Naive thymus-derived CD4-positive, alpha-beta T cell (primary cell): ENCODE results near the gene PLBD2. TPM values are rescaled to one million over a fixed set of nuclear protein-coding genes. Genes with fewer than 3 reads are reported as not detected.

Experiments used
- ATAC-seq: fragments of 150-1000 bp; cut with Tn5 transposase; 2 replicates; pipeline ENCODE4 v1.10.0; 2021; ENCODE audit warnings: mild to moderate bottlenecking, moderate library complexity
- CTCF ChIA-PET: fragments of 350-600 bp; sonication (Branson Sonifier 250); formaldehyde crosslinking; loops from one replicate; lab custom pipeline; 2021; ENCODE audit warnings: antibody characterized with exemption; lab: Charles Lee
- POLR2A ChIA-PET: fragments of 350-600 bp; sonication (Branson Sonifier 250); formaldehyde crosslinking; loops from one replicate; lab custom pipeline; 2021; ENCODE audit warnings: antibody characterized with exemption, inconsistent platforms; lab: Charles Lee
- DNase-seq, 9 donors: peaks; one replicate each; pipeline versions ENCODE4 v3.0.0 to v3.0.0-alpha.2; 2020 to 2022; ENCODE audit warnings: mixed read lengths in 1 of 9
- H3K27ac ChIP-seq: one replicate; pipeline ENCODE4 v1.7.0; 2013; ENCODE audit warnings: mild to moderate bottlenecking, low read depth, low read length, moderate library complexity
- H3K27me3 ChIP-seq, 2 donors: one replicate each; pipeline ENCODE4 v1.7.0; 2013; ENCODE audit warnings: low read length in 2 of 2, mild to moderate bottlenecking in 2 of 2, moderate library complexity in 2 of 2; ENCODE audit not compliant: control insufficient read depth in 2 of 2, insufficient read depth in 2 of 2
- H3K36me3 ChIP-seq, 3 experiments: 1 replicate in 2 of 3; 2 replicates in 1 of 3; pipeline ENCODE4 v1.7.0; 2013; ENCODE audit warnings: low read length in 3 of 3, mild to moderate bottlenecking in 3 of 3, moderate library complexity in 1 of 3; ENCODE audit not compliant: insufficient read depth in 3 of 3, control insufficient read depth in 2 of 3
- H3K4me1 ChIP-seq, 2 donors: one replicate each; pipeline ENCODE4 v1.7.0; 2013; ENCODE audit warnings: low read length in 2 of 2, mild to moderate bottlenecking in 2 of 2, moderate library complexity in 1 of 2; ENCODE audit not compliant: control insufficient read depth in 2 of 2, insufficient read depth in 2 of 2
- H3K4me3 ChIP-seq: 2 replicates; pipeline ENCODE4 v1.7.0; 2013; ENCODE audit warnings: mild to moderate bottlenecking, low read length
- H3K9me3 ChIP-seq, 3 experiments: 1 replicate in 2 of 3; 2 replicates in 1 of 3; pipeline ENCODE4 v1.7.0; 2013; ENCODE audit warnings: low read length in 3 of 3; ENCODE audit not compliant: control insufficient read depth in 2 of 3
- H3K27ac Mint-ChIP-seq, 9 donors: one replicate each; pipeline ENCODE4 v1.8.0; 2020 to 2022; ENCODE audit warnings: mixed read lengths in 9 of 9, mild to moderate bottlenecking in 8 of 9, moderate library complexity in 5 of 9, inconsistent platforms in 2 of 9
- H3K27me3 Mint-ChIP-seq, 5 donors: one replicate each; pipeline ENCODE4 v1.8.0; 2021 to 2022; ENCODE audit warnings: mixed read lengths in 5 of 5, mild to moderate bottlenecking in 1 of 5
- H3K36me3 Mint-ChIP-seq, 5 donors: one replicate each; pipeline ENCODE4 v1.8.0; 2020 to 2022; ENCODE audit warnings: mixed read lengths in 5 of 5, mild to moderate bottlenecking in 3 of 5, inconsistent platforms in 1 of 5
- H3K4me1 Mint-ChIP-seq, 7 donors: one replicate each; pipeline ENCODE4 v1.8.0; 2020 to 2022; ENCODE audit warnings: mixed read lengths in 7 of 7, mild to moderate bottlenecking in 3 of 7, inconsistent platforms in 1 of 7
- H3K4me3 Mint-ChIP-seq, 10 donors: one replicate each; pipeline ENCODE4 v1.8.0; 2020 to 2022; ENCODE audit warnings: mild to moderate bottlenecking in 10 of 10, mixed read lengths in 10 of 10, moderate library complexity in 6 of 10, inconsistent platforms in 2 of 10
- H3K9me3 Mint-ChIP-seq, 11 donors: one replicate each; pipeline ENCODE4 v1.8.0; 2020 to 2022; ENCODE audit warnings: mixed read lengths in 11 of 11, mild to moderate bottlenecking in 4 of 11, inconsistent platforms in 1 of 11, moderate library complexity in 1 of 11
- intact Hi-C, 2 donors: fragments of 100-400 bp; cut with micrococcal nuclease; formaldehyde crosslinking; loops; one replicate each; pipeline ENCODE4 v1.15.1; 2023
- polyA plus RNA-seq, 2 donors: library from polyadenylated mRNA; unstranded; fragments of 300-500 nt; fragmentation: Illumina TruSeq; gene quantifications; one replicate each; pipeline ENCODE4 v1.2.3, GENCODE V29; 2021
- total RNA-seq, 6 experiments: library from RNA in 5 of 6; stranded (reverse) in 5 of 6; gene quantifications; 1 replicate in 5 of 6; 2 replicates in 1 of 6; pipeline ENCODE4 v1.2.3 and lab custom pipeline; 2021 to 2026

Gene PLBD2
- total and polyA plus RNA-seq, 7 experiments from 2014 or later: 7.8 to 25.4 (median 13.3) TPM

GRCh38 chr12:113370923-113371682 is 12.7 kb downstream of the PLBD2 start:
- Mint-ChIP-seq H3K4me3 (no peak overlapping the region), H3K4me1 (peaks cover 0 to 6% (median 3%) of the 10 kb centered on the region in 7 donors), H3K9me3 (peaks cover 0 to 2% (median 0%) of the 10 kb centered on the region in 11 donors), H3K36me3 (peaks cover 8 to 42% (median 16%) of the 10 kb centered on the region in 5 donors), H3K27me3 (no peaks in the 10 kb centered on the region), H3K27ac (no peak overlapping the region)
- CTCF ChIA-PET: no interaction called here
- Histone ChIP-seq H3K4me3 (no peak overlapping the region), H3K36me3 (peaks cover 0 to 41% (median 5%) of the 10 kb centered on the region in 3 experiments), H3K4me1 (no peaks in the 10 kb centered on the region), H3K27ac (no peak overlapping the region), H3K27me3 (no peaks in the 10 kb centered on the region), H3K9me3 (no peaks in the 10 kb centered on the region)
- DNase-seq: no peak
- POLR2A ChIA-PET: no interaction called here
- intact Hi-C loops: no loop called here
- ATAC-seq: peak; percentile 18

GRCh38 chr12:113371808-113372207 is 13.4 kb downstream of the PLBD2 start:
- Mint-ChIP-seq H3K4me3 (no peak overlapping the region), H3K36me3 (peaks cover 8 to 39% (median 16%) of the 10 kb centered on the region in 5 donors), H3K27ac (peak overlapping the region in 2 of 9 donors; percentile 19 to 47), H3K27me3 (no peaks in the 10 kb centered on the region), H3K4me1 (peaks cover 0 to 6% (median 3%) of the 10 kb centered on the region in 7 donors), H3K9me3 (peaks cover 0 to 2% (median 0%) of the 10 kb centered on the region in 11 donors)
- no peaks in the 10 kb centered on the region for H3K9me3 ChIP-seq
- H3K36me3 ChIP-seq: peaks cover 0 to 42% (median 5%) of the 10 kb centered on the region in 3 experiments
- no peak for ATAC-seq
- H3K27ac ChIP-seq: no peak overlapping the region
- intact Hi-C loops: no loop called here
- DNase-seq: no peak
- POLR2A ChIA-PET: no interaction called here
- H3K4me3 ChIP-seq: no peak overlapping the region
- CTCF ChIA-PET: no interaction called here
- H3K4me1 ChIP-seq: no peaks in the 10 kb centered on the region
- no peaks in the 10 kb centered on the region for H3K27me3 ChIP-seq

- Mint-ChIP-seq H3K27ac (no peak overlapping the region), H3K4me1 (peaks cover 0 to 6% (median 3%) of the 10 kb centered on the region in 7 donors), H3K9me3 (peaks cover 0 to 2% (median 0%) of the 10 kb centered on the region in 11 donors), H3K27me3 (no peaks in the 10 kb centered on the region), H3K4me3 (no peak overlapping the region), H3K36me3 (peaks cover 8 to 45% (median 21%) of the 10 kb centered on the region in 5 donors)
- Histone ChIP-seq H3K27ac (no peak overlapping the region), H3K9me3 (no peaks in the 10 kb centered on the region), H3K4me3 (no peak overlapping the region), H3K36me3 (peaks cover 0 to 47% (median 5%) of the 10 kb centered on the region in 3 experiments), H3K4me1 (no peaks in the 10 kb centered on the region), H3K27me3 (no peaks in the 10 kb centered on the region)
- ChIA-PET POLR2A (no interaction called here), CTCF (no interaction called here)
- intact Hi-C loops: no loop called here
- DNase-seq (no peak), ATAC-seq (no peak)
Observed at GRCh38 chr12:113372371-113372770, 14.0 kb downstream of the PLBD2 start.

GRCh38 chr12:113373440-113373839 is 15.1 kb downstream of the PLBD2 start:
- H3K27me3 ChIP-seq: no peaks in the 10 kb centered on the region
- no peaks in the 10 kb centered on the region for H3K27me3 Mint-ChIP-seq
- no peak overlapping the region for H3K27ac ChIP-seq
- H3K9me3 Mint-ChIP-seq: peaks cover 0 to 2% (median 0%) of the 10 kb centered on the region in 11 donors
- no peaks in the 10 kb centered on the region for H3K4me1 ChIP-seq
- peaks cover 0 to 6% (median 2%) of the 10 kb centered on the region in 7 donors for H3K4me1 Mint-ChIP-seq
- H3K9me3 ChIP-seq: no peaks in the 10 kb centered on the region
- intact Hi-C loops: no loop called here
- peaks cover 0 to 51% (median 5%) of the 10 kb centered on the region in 3 experiments for H3K36me3 ChIP-seq
- H3K27ac Mint-ChIP-seq: no peak overlapping the region
- no peak for ATAC-seq
- DNase-seq: no peak
- peaks cover 8 to 50% (median 25%) of the 10 kb centered on the region in 5 donors for H3K36me3 Mint-ChIP-seq
- H3K4me3 ChIP-seq: no peak overlapping the region
- no peak overlapping the region for H3K4me3 Mint-ChIP-seq
- ChIA-PET POLR2A (no interaction called here), CTCF (no interaction called here)

- Histone ChIP-seq H3K4me1 (no peaks in the 10 kb centered on the region), H3K9me3 (no peaks in the 10 kb centered on the region), H3K36me3 (peaks cover 0 to 48% (median 5%) of the 10 kb centered on the region in 3 experiments), H3K27me3 (no peaks in the 10 kb centered on the region), H3K27ac (no peak overlapping the region), H3K4me3 (no peak overlapping the region)
- H3K36me3 Mint-ChIP-seq: peaks cover 8 to 50% (median 25%) of the 10 kb centered on the region in 5 donors
- no peaks in the 10 kb centered on the region for H3K27me3 Mint-ChIP-seq
- POLR2A ChIA-PET: no interaction called here
- H3K9me3 Mint-ChIP-seq: peaks cover 0 to 2% (median 0%) of the 10 kb centered on the region in 11 donors
- CTCF ChIA-PET: no interaction called here
- peaks cover 0 to 6% (median 0%) of the 10 kb centered on the region in 7 donors for H3K4me1 Mint-ChIP-seq
- no peak overlapping the region for H3K4me3 Mint-ChIP-seq
- DNase-seq: no peak
- intact Hi-C loops: no loop called here
- H3K27ac Mint-ChIP-seq: no peak overlapping the region
- ATAC-seq: no peak
Observed at GRCh38 chr12:113373969-113374368, 15.6 kb downstream of the PLBD2 start.

GRCh38 chr12:113374823-113375428 is 16.5 kb downstream of the PLBD2 start:
- Mint-ChIP-seq H3K36me3 (peaks cover 8 to 45% (median 25%) of the 10 kb centered on the region in 5 donors), H3K4me3 (no peak overlapping the region), H3K9me3 (peaks cover 0 to 2% (median 0%) of the 10 kb centered on the region in 11 donors), H3K27ac (peak overlapping the region in 1 of 9 donors; percentile 22), H3K4me1 (peaks cover 0 to 6% (median 0%) of the 10 kb centered on the region in 7 donors), H3K27me3 (no peaks in the 10 kb centered on the region)
- peaks cover 0 to 50% (median 5%) of the 10 kb centered on the region in 3 experiments for H3K36me3 ChIP-seq
- intact Hi-C loops: no loop called here
- H3K27ac ChIP-seq: no peak overlapping the region
- ATAC-seq (no peak), DNase-seq (no peak)
- POLR2A ChIA-PET: no interaction called here
- CTCF ChIA-PET: interaction anchor here (0.6 kb wide), 1 partner anchor 12 kb away, joined by 3 read pairs; no protein-coding TSS in a partner anchor
- H3K4me1 ChIP-seq: no peaks in the 10 kb centered on the region
- H3K27me3 ChIP-seq: no peaks in the 10 kb centered on the region
- no peaks in the 10 kb centered on the region for H3K9me3 ChIP-seq
- H3K4me3 ChIP-seq: no peak overlapping the region
